HepG2 (cell line): ENCODE results near the gene PACSIN1. TPM values are rescaled to one million over a fixed set of nuclear protein-coding genes. Genes with fewer than 3 reads are reported as not detected.

Experiments
- ATAC-seq: fragments of 200-7000 bp; cut with Tn5 transposase; 3 replicates; pipeline ENCODE4 v1.9.1; 2020; ENCODE audit warnings: mild to moderate bottlenecking, moderate library complexity
- BruUV-seq: library from RNA; stranded (reverse); fragments of 400-500 nt; replicated peaks from 2 replicates; lab custom pipeline; 2021; lab: Mats Ljungman, UMichigan
- CTCF ChIA-PET: fragments of 300-600 bp; formaldehyde crosslinking; extraction: SDS; loops from one replicate; lab custom pipeline; 2021; ENCODE audit warnings: low total read pairs, inconsistent platforms, low intra/inter-chr PET ratio; lab: Yijun Ruan, JAX
- POLR2A ChIA-PET: fragments of 350-600 bp; sonication (Branson Sonifier 250); formaldehyde crosslinking; loops from one replicate; lab custom pipeline; 2020; ENCODE audit warnings: antibody characterized with exemption, inconsistent platforms; lab: Yijun Ruan, JAX
- DNase-seq: peaks from one replicate; pipeline ENCODE4 v3.0.0-alpha.2; 2015; ENCODE audit warnings: low spot score
- FAIRE-seq: peaks from 3 replicates; lab custom pipeline; 2011; peaks lifted over from hg19 to GRCh38; lab: Jason Lieb, UNC
- H2AFZ ChIP-seq: one replicate; pipeline ENCODE4 v1.6.1; 2011; ENCODE audit warnings: low read length, inconsistent platforms
- H3K27ac ChIP-seq: fragments of 300-600 bp; 3 replicates; pipeline ENCODE4 v1.8.0; 2011; ENCODE audit warnings: mixed run types, mild to moderate bottlenecking, mixed read lengths, low read length, inconsistent platforms; ENCODE audit not compliant: insufficient read depth; ENCODE audit errors: extremely low read length
- H3K27me3 ChIP-seq, 2 experiments: fragments of 200-600 bp in 1 of 2; 2 replicates in 1 of 2; 3 replicates in 1 of 2; pipeline versions ENCODE4 v1.6.0 to v1.8.0; 2011; ENCODE audit warnings: low read length in 2 of 2, mild to moderate bottlenecking in 2 of 2, moderate library complexity in 2 of 2, inconsistent platforms in 1 of 2; ENCODE audit not compliant: insufficient read depth in 2 of 2, control insufficient read depth in 1 of 2
- H3K36me3 ChIP-seq, 2 experiments: fragments of 200-600 bp in 1 of 2; replicated peaks in 1 of 2; 2 replicates in 1 of 2; 3 replicates in 1 of 2; pipeline versions ENCODE4 v1.5.1 to v1.8.0; 2011; ENCODE audit warnings: low read length in 2 of 2, inconsistent platforms in 1 of 2; ENCODE audit not compliant: insufficient read depth in 2 of 2, control insufficient read depth in 1 of 2
- H3K4me1 ChIP-seq: 2 replicates; pipeline ENCODE4 v1.5.1; 2012; ENCODE audit warnings: low read length, inconsistent platforms; ENCODE audit not compliant: insufficient read depth
- H3K4me2 ChIP-seq: 2 replicates; pipeline ENCODE4 v1.6.0; 2011; ENCODE audit warnings: low read depth, low read length, inconsistent platforms
- H3K4me3 ChIP-seq, 3 experiments: fragments of 200-600 bp in 1 of 3; sonication (generic), shearing (Covaris generic) in 1 of 3; replicated peaks in 1 of 3; 2 replicates each; pipeline ENCODE4 v1.5.1; 2011 to 2016; ENCODE audit warnings: low read length in 3 of 3, inconsistent platforms in 2 of 3, low read depth in 2 of 3, mild to moderate bottlenecking in 2 of 3, control low read depth in 1 of 3, mixed read lengths in 1 of 3; ENCODE audit not compliant: insufficient read depth in 1 of 3
- H3K79me2 ChIP-seq: one replicate; pipeline ENCODE4 v1.6.1; 2011; ENCODE audit warnings: low read length, inconsistent platforms; ENCODE audit not compliant: insufficient read depth
- H3K9ac ChIP-seq: 2 replicates; pipeline ENCODE4 v1.6.0; 2011; ENCODE audit warnings: mild to moderate bottlenecking, low read depth, low read length, inconsistent platforms; ENCODE audit not compliant: insufficient read depth
- H3K9me3 ChIP-seq: 2 replicates; pipeline ENCODE4 v1.5.1; 2012; ENCODE audit warnings: mild to moderate bottlenecking, low read length
- H4K20me1 ChIP-seq: 2 replicates; pipeline ENCODE4 v1.6.0; 2011; ENCODE audit warnings: inconsistent platforms, mild to moderate bottlenecking, low read length, moderate library complexity; ENCODE audit not compliant: insufficient read depth
- CCDC6 ChIP-seq: sonication (generic); formaldehyde crosslinking; IDR thresholded peaks from 2 replicates; pipeline ENCODE4 v1.8.1; 2022; ENCODE audit warnings: mild to moderate bottlenecking, missing genetic modification reagents, moderate library complexity
- DNMT1 ChIP-seq: sonication (generic); formaldehyde crosslinking; IDR thresholded peaks from 2 replicates; pipeline ENCODE4 v1.5.1; 2020; ENCODE audit warnings: mild to moderate bottlenecking, missing genetic modification reagents
- ELF3 ChIP-seq: IDR thresholded peaks from 2 replicates; pipeline ENCODE4 v1.6.1; 2016; ENCODE audit warnings: missing genetic modification reagents, missing compliant biosample characterization
- NR2F6 ChIP-seq, 2 experiments: IDR thresholded peaks; 2 replicates each; pipeline ENCODE4 v1.6.1; 2016; ENCODE audit warnings: antibody characterized with exemption in 1 of 2, mild to moderate bottlenecking in 1 of 2
- PAWR ChIP-seq: sonication (generic); formaldehyde crosslinking; IDR thresholded peaks from 2 replicates; pipeline ENCODE4 v1.4.0; 2020; ENCODE audit warnings: missing genetic modification reagents, mild to moderate bottlenecking, borderline replicate concordance
- SATB2 ChIP-seq: sonication (generic); formaldehyde crosslinking; IDR thresholded peaks from 2 replicates; pipeline ENCODE4 v1.5.0; 2020; ENCODE audit warnings: missing genetic modification reagents
- ZNF264 ChIP-seq: sonication (generic); formaldehyde crosslinking; IDR thresholded peaks from 2 replicates; pipeline ENCODE4 v1.4.0; 2020; ENCODE audit warnings: missing genetic modification reagents
- ZNF30 ChIP-seq: sonication (generic); formaldehyde crosslinking; IDR thresholded peaks from 2 replicates; pipeline ENCODE4 v1.5.0; 2020; ENCODE audit warnings: mild to moderate bottlenecking, missing genetic modification reagents
- ZNF432 ChIP-seq: sonication (generic); formaldehyde crosslinking; IDR thresholded peaks from 2 replicates; pipeline ENCODE4 v1.5.0; 2020; ENCODE audit warnings: missing genetic modification reagents, mild to moderate bottlenecking, borderline replicate concordance
- WGBS: methylation state at CpG from one replicate; pipeline ENCODE4 v1.1.6; 2017; ENCODE audit warnings: low lambda C conversion rate; 5-methylcytosine and 5-hydroxymethylcytosine counted together
- in situ Hi-C: cut with HindIII; loops from 2 replicates; pipeline ENCODE4 v1.10.0; 2017; ENCODE audit warnings: low pct_unique_long_range_greater_than_20kb; ENCODE audit not compliant: extremely low pct_ligation_motif_present
- intact Hi-C: fragments of 100-400 bp; cut with micrococcal nuclease; formaldehyde crosslinking; loops from one replicate; pipeline ENCODE4 v1.10.0; 2022; ENCODE audit not compliant: unreplicated experiment
- polyA plus RNA-seq, 8 experiments: library from polyadenylated mRNA; depleted of rRNA in 3 of 8; stranded (reverse) in 7 of 8; unstranded in 1 of 8; fragments of >200 nt; fragmentation: Illumina TruSeq in 4 of 8; extraction: Trizol in 4 of 8; gene quantifications; 2 replicates each; pipeline versions ENCODE4 v1.2.1 to v1.2.3, GENCODE V29; 2011 to 2016; ENCODE audit warnings: low read depth in 4 of 8, missing spikeins in 1 of 8, mixed read lengths in 1 of 8; ENCODE audit not compliant: insufficient read depth in 1 of 8
- total RNA-seq, 5 experiments: library from RNA; depleted of rRNA; stranded (reverse); fragments of >200 nt; fragmentation: Illumina TruSeq; extraction: Trizol; gene quantifications; 2 replicates each; pipeline ENCODE4 v1.2.3, GENCODE V29; 2016; ENCODE audit warnings: low read depth in 1 of 5
- TF ChIP-seq, protein P1 (sequence below): sonication (generic); formaldehyde crosslinking; IDR thresholded peaks from 2 replicates; pipeline ENCODE4 v1.4.0; 2020; ENCODE audit warnings: missing genetic modification reagents
- TF ChIP-seq, protein P2 (sequence below): IDR thresholded peaks from 2 replicates; pipeline ENCODE4 v1.6.1; 2016; ENCODE audit warnings: mild to moderate bottlenecking
- TF ChIP-seq, protein P3 (sequence below): IDR thresholded peaks from 2 replicates; pipeline ENCODE4 v1.6.1; 2016; ENCODE audit warnings: mild to moderate bottlenecking, missing biosample characterization, missing genetic modification reagents
- TF ChIP-seq, protein P4 (sequence below): sonication (generic); formaldehyde crosslinking; IDR thresholded peaks from 2 replicates; pipeline ENCODE4 v1.4.0; 2020; ENCODE audit warnings: missing genetic modification reagents, low read depth, mild to moderate bottlenecking, borderline replicate concordance

The PACSIN1 gene
- total and polyA plus RNA-seq, 2 of the 13 experiments (the other 11 are each of a cell fraction or from before 2014, with no cell fraction given) = not detected

DNA sequence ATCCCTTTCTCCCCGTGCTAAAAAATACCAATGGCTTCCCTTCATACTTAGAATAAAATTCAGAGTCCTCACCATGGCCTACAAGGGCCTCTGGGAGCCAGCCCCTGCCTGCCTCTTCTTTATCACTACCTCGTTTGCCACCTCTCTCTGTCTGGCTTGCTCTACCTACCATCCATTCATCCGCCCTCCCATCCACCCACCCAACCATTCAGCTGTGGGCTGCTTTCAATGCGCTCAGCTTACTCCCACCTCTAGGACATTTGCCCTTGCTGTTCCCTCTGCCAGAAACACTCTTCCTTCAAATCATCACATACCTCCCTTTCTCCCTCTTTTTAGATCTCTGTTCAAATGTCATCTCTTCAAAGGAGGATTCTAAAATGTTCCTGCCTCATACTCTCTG, 44.4 kb downstream of the PACSIN1 start:
- no peaks in the 10 kb centered on the region for H3K4me1 ChIP-seq
- no peak overlapping the region for H3K4me3 ChIP-seq
- DNase-seq (no peak), FAIRE-seq (no peak), ATAC-seq (no peak)
- no TSS peak for BruUV-seq
- TF ChIP-seq DNMT1 (CRISPR knock-in tag) (no peak), ELF3 (CRISPR knock-in tag) (no peak), ZNF432 (no peak), PAWR (CRISPR knock-in tag) (no peak), ZNF30 (CRISPR knock-in tag) (no peak), NR2F6 (IDR thresholded peaks at IDR 0.05) (no peak), NR2F6 (CRISPR knock-in tag; IDR thresholded peaks at IDR 0.05) (no peak), CCDC6 (CRISPR knock-in tag) (no peak), SATB2 (CRISPR knock-in tag) (no peak), ZNF264 (no peak)
- TF ChIP-seq, protein P1, sequence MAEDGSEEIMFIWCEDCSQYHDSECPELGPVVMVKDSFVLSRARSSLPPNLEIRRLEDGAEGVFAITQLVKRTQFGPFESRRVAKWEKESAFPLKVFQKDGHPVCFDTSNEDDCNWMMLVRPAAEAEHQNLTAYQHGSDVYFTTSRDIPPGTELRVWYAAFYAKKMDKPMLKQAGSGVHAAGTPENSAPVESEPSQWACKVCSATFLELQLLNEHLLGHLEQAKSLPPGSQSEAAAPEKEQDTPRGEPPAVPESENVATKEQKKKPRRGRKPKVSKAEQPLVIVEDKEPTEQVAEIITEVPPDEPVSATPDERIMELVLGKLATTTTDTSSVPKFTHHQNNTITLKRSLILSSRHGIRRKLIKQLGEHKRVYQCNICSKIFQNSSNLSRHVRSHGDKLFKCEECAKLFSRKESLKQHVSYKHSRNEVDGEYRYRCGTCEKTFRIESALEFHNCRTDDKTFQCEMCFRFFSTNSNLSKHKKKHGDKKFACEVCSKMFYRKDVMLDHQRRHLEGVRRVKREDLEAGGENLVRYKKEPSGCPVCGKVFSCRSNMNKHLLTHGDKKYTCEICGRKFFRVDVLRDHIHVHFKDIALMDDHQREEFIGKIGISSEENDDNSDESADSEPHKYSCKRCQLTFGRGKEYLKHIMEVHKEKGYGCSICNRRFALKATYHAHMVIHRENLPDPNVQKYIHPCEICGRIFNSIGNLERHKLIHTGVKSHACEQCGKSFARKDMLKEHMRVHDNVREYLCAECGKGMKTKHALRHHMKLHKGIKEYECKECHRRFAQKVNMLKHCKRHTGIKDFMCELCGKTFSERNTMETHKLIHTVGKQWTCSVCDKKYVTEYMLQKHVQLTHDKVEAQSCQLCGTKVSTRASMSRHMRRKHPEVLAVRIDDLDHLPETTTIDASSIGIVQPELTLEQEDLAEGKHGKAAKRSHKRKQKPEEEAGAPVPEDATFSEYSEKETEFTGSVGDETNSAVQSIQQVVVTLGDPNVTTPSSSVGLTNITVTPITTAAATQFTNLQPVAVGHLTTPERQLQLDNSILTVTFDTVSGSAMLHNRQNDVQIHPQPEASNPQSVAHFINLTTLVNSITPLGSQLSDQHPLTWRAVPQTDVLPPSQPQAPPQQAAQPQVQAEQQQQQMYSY (CRISPR knock-in tag) = no peak
- TF ChIP-seq, protein P2, sequence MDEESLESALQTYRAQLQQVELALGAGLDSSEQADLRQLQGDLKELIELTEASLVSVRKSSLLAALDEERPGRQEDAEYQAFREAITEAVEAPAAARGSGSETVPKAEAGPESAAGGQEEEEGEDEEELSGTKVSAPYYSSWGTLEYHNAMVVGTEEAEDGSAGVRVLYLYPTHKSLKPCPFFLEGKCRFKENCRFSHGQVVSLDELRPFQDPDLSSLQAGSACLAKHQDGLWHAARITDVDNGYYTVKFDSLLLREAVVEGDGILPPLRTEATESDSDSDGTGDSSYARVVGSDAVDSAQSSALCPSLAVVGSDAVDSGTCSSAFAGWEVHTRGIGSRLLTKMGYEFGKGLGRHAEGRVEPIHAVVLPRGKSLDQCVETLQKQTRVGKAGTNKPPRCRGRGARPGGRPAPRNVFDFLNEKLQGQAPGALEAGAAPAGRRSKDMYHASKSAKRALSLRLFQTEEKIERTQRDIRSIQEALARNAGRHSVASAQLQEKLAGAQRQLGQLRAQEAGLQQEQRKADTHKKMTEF (CRISPR knock-in tag) = no peak
- TF ChIP-seq, protein P3, sequence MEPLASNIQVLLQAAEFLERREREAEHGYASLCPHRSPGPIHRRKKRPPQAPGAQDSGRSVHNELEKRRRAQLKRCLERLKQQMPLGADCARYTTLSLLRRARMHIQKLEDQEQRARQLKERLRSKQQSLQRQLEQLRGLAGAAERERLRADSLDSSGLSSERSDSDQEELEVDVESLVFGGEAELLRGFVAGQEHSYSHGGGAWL (CRISPR knock-in tag) = no peak
- TF ChIP-seq, protein P4, sequence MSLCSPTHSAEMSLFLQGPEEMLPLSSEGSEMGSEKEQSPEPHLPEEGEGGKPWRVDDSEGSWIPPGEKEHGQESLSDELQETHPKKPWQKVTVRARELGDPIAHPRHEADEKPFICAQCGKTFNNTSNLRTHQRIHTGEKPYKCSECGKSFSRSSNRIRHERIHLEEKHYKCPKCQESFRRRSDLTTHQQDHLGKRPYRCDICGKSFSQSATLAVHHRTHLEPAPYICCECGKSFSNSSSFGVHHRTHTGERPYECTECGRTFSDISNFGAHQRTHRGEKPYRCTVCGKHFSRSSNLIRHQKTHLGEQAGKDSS (CRISPR knock-in tag) = no peak
- no peak overlapping the region for H3K4me2 ChIP-seq
- ChIA-PET POLR2A (no interaction called here), CTCF (no interaction called here)
- H2AFZ ChIP-seq = no peak overlapping the region
- peaks cover 0 to 23% of the 10 kb centered on the region in 2 experiments; a peak in 3 of 5 replicates for H3K27me3 ChIP-seq
- no peaks in the 10 kb centered on the region for H3K79me2 ChIP-seq
- no peaks in the 10 kb centered on the region for H4K20me1 ChIP-seq
- WGBS = 50% methylated on average over 4 of the region's 4 CpGs
- intact Hi-C loops = no loop called here
- no peaks in the 10 kb centered on the region for H3K36me3 ChIP-seq
- H3K9me3 ChIP-seq = no peaks in the 10 kb centered on the region
- H3K27ac ChIP-seq = no peak overlapping the region
- H3K9ac ChIP-seq = no peak overlapping the region
- in situ Hi-C loops = no loop called here
